Loucy (cell line): ENCODE data around the gene ZNF385D.

Experiments used
- H2AFZ ChIP-seq: fragments of 200-600 bp; sonication (generic); 2 replicates; pipeline ENCODE4 v1.6.0; 2016; ENCODE audit warnings: antibody characterized with exemption, mild to moderate bottlenecking, low read length, moderate library complexity
- H3F3A ChIP-seq: fragments of 200-600 bp; 2 replicates; pipeline ENCODE4 v1.6.0; 2016; ENCODE audit warnings: antibody characterized with exemption, low read depth, mild to moderate bottlenecking
- H3K27me3 ChIP-seq: fragments of 200-600 bp; sonication (generic); 2 replicates; pipeline ENCODE4 v1.6.1; 2014; ENCODE audit warnings: low read length, mild to moderate bottlenecking; ENCODE audit not compliant: insufficient read depth, poor library complexity, severe bottlenecking
- H3K36me3 ChIP-seq: fragments of 200-600 bp; sonication (generic); 2 replicates; pipeline ENCODE4 v1.6.1; 2016; ENCODE audit warnings: low read length; ENCODE audit not compliant: insufficient read depth
- H3K4me1 ChIP-seq: fragments of 200-600 bp; sonication (generic); 2 replicates; pipeline ENCODE4 v1.5.1; 2014; ENCODE audit warnings: low read length, mild to moderate bottlenecking; ENCODE audit not compliant: insufficient read depth, poor library complexity, severe bottlenecking
- H3K4me2 ChIP-seq: fragments of 200-600 bp; sonication (generic); 2 replicates; pipeline ENCODE4 v1.6.0; 2014; ENCODE audit warnings: antibody characterized with exemption, low read length, low read depth, mild to moderate bottlenecking; ENCODE audit not compliant: poor library complexity, severe bottlenecking
- H3K4me3 ChIP-seq: fragments of 200-600 bp; sonication (generic); 2 replicates; pipeline ENCODE4 v1.5.1; 2014; ENCODE audit warnings: low read length, mild to moderate bottlenecking, mixed read lengths; ENCODE audit not compliant: poor library complexity, severe bottlenecking
- H3K79me2 ChIP-seq: fragments of 200-600 bp; sonication (generic); 2 replicates; pipeline ENCODE4 v1.6.1; 2014; ENCODE audit warnings: low read length; ENCODE audit not compliant: insufficient read depth
- H3K9ac ChIP-seq: fragments of 200-600 bp; sonication (generic); 2 replicates; pipeline ENCODE4 v1.6.0; 2014; ENCODE audit warnings: mild to moderate bottlenecking, low read depth, low read length, moderate library complexity; ENCODE audit not compliant: poor library complexity, severe bottlenecking
- H3K9me2 ChIP-seq: fragments of 200-600 bp; sonication (generic); replicated peaks from 2 replicates; pipeline ENCODE4 v1.6.1; 2016; ENCODE audit warnings: low read depth, low read length, mixed read lengths
- H3K9me3 ChIP-seq: fragments of 200-600 bp; sonication (generic); 2 replicates; pipeline ENCODE4 v1.6.1; 2014; ENCODE audit warnings: mild to moderate bottlenecking, antibody characterized with exemption, low read length, low read depth; ENCODE audit not compliant: insufficient read depth
- H4K20me1 ChIP-seq: fragments of 200-600 bp; sonication (generic); 2 replicates; pipeline ENCODE4 v1.6.0; 2014; ENCODE audit warnings: antibody characterized with exemption, low read length, mild to moderate bottlenecking; ENCODE audit not compliant: insufficient read depth, poor library complexity, severe bottlenecking
- EZH2phosphoT487 ChIP-seq: fragments of 200-600 bp; IDR thresholded peaks from 2 replicates; pipeline ENCODE4 v1.6.1; 2018; ENCODE audit warnings: antibody characterized with exemption, mild to moderate bottlenecking, moderate library complexity, borderline replicate concordance
- TF ChIP-seq, protein P1 (sequence below): fragments of 200-600 bp; sonication (generic); conservative IDR thresholded peaks from 2 replicates; pipeline ENCODE4 v1.5.1; 2014; ENCODE audit warnings: mild to moderate bottlenecking, antibody characterized with exemption, low read length

The ZNF385D gene

GRCh38 chr3:21795152-21795837 lies 44.3 kb upstream of the ZNF385D start:
- Histone ChIP-seq H3F3A (no peaks in the 10 kb centered on the region), H3K27me3 (no peaks in the 10 kb centered on the region), H3K4me2 (no peak overlapping the region), H3K9me2 (no peaks in the 10 kb centered on the region), H3K4me3 (no peak overlapping the region), H3K79me2 (no peaks in the 10 kb centered on the region), H4K20me1 (no peaks in the 10 kb centered on the region), H3K4me1 (no peaks in the 10 kb centered on the region), H3K36me3 (no peaks in the 10 kb centered on the region), H3K9me3 (0 out of 2 replicates have a peak, but pooled peaks cover 4% of the 10 kb centered on the region), H2AFZ (no peak overlapping the region), H3K9ac (no peak overlapping the region)
- TF ChIP-seq, protein P1, sequence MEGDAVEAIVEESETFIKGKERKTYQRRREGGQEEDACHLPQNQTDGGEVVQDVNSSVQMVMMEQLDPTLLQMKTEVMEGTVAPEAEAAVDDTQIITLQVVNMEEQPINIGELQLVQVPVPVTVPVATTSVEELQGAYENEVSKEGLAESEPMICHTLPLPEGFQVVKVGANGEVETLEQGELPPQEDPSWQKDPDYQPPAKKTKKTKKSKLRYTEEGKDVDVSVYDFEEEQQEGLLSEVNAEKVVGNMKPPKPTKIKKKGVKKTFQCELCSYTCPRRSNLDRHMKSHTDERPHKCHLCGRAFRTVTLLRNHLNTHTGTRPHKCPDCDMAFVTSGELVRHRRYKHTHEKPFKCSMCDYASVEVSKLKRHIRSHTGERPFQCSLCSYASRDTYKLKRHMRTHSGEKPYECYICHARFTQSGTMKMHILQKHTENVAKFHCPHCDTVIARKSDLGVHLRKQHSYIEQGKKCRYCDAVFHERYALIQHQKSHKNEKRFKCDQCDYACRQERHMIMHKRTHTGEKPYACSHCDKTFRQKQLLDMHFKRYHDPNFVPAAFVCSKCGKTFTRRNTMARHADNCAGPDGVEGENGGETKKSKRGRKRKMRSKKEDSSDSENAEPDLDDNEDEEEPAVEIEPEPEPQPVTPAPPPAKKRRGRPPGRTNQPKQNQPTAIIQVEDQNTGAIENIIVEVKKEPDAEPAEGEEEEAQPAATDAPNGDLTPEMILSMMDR: no peak

DNA sequence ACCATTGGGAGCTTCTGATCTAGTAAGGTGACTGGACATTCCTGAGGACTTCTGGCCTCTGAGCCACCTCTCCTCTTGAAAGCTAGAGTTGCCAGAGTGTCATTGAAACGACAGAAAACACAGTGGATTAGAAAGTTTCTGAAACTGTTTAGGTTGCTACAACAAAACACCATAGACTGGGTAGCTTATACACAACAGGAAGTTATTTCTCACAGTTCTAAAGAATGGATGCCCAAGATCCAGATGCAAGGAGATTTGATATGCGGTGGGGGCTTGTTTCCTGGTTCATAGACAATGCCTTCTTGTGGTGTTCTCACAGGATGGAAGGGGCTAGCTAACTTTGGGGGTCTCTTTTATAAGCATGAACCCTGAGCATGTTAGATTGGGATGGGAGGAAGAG lies 43.3 kb upstream of the ZNF385D start:
- H3K9me2 ChIP-seq: no peaks in the 10 kb centered on the region
- no peak overlapping the region for H2AFZ ChIP-seq
- H4K20me1 ChIP-seq: no peaks in the 10 kb centered on the region
- H3K4me1 ChIP-seq: no peaks in the 10 kb centered on the region
- H3K36me3 ChIP-seq: no peaks in the 10 kb centered on the region
- no peaks in the 10 kb centered on the region for H3K27me3 ChIP-seq
- TF ChIP-seq, protein P1: no peak
- TF ChIP-seq EZH2phosphoT487: no peak
- H3K4me3 ChIP-seq: no peak overlapping the region
- no peak overlapping the region for H3K9ac ChIP-seq
- H3K79me2 ChIP-seq: no peaks in the 10 kb centered on the region
- H3F3A ChIP-seq: no peaks in the 10 kb centered on the region
- H3K4me2 ChIP-seq: no peak overlapping the region
- H3K9me3 ChIP-seq: no peaks in the 10 kb centered on the region

DNA sequence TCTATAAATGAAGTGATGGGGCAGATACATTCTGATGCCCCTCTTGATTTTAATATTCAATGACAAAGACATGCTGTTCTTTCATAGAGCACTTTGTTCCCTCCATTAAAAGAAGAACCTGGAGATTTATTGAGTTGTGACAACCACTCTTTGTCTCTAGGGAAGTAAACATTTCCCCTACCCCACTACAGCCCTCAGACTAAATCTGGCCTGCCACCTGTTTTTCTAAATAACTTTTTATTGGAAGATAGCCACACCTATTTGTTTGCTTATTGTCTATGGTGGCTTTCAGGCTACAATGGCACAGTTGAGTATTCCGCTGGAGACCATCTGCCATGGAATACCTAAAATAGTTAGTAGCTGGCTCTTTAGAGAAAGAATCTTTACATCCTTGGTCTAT lies 41.2 kb upstream of the ZNF385D start:
- no peak overlapping the region for H3K4me3 ChIP-seq
- H2AFZ ChIP-seq: no peak overlapping the region
- no peaks in the 10 kb centered on the region for H3K9me2 ChIP-seq
- H3K9ac ChIP-seq: no peak overlapping the region
- no peak overlapping the region for H3K4me2 ChIP-seq
- H3K36me3 ChIP-seq: no peaks in the 10 kb centered on the region
- H3F3A ChIP-seq: no peaks in the 10 kb centered on the region
- H3K79me2 ChIP-seq: no peaks in the 10 kb centered on the region
- no peaks in the 10 kb centered on the region for H3K4me1 ChIP-seq
- H3K27me3 ChIP-seq: no peaks in the 10 kb centered on the region
- no peaks in the 10 kb centered on the region for H4K20me1 ChIP-seq
- TF ChIP-seq EZH2phosphoT487: no peak
- TF ChIP-seq, protein P1: no peak
- no peaks in the 10 kb centered on the region for H3K9me3 ChIP-seq
